Astrocyte of the hippocampus (primary cell): ENCODE results near the gene PTPN18.
A peak's percentile ranks its signal among the peaks of the same experiment; 100 is the strongest.

Experiments used
- DNase-seq: peaks from one replicate; pipeline ENCODE4 v3.0.0; 2011; ENCODE audit warnings: low read depth, low spot score

The PTPN18 gene

DNA sequence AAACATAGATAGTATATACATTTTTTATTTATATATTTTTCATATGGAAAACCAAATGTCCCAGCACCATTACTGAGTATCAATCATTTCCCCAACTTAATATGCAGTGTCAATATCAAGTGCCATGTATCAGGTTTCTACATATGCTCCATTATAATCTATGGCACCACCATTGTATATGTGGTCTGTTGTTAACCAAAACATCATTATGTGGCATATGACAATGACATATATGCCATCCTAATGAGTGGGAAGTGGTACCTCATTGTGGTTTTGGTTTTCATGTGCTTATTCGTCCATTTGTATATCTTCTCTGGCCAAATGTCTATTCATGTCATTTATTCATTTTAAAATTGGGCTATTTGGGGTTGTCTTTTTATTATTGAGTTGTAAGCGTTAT, 9.2 kb downstream of the PTPN18 start:
- no peak for DNase-seq

DNA sequence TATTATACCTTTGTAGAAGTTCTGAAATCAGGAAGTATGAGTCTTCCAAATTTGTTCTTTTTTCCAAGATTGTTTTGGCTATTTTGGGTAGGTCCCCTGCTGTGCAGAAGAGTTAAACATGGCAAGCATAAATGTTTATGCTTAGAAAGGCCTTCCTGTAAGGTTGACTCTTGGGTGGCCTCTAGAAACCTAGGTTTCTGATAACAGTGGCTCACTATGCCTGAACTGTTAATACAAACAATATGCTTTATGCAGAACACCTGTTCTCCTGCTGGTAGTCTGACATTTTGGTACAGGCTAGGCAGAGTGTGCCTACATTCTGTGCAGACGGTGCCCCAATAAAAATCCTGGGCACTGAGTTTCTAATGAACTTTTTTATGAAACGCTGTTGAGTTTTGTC, 10.1 kb downstream of the PTPN18 start:
- DNase-seq: no peak

DNA sequence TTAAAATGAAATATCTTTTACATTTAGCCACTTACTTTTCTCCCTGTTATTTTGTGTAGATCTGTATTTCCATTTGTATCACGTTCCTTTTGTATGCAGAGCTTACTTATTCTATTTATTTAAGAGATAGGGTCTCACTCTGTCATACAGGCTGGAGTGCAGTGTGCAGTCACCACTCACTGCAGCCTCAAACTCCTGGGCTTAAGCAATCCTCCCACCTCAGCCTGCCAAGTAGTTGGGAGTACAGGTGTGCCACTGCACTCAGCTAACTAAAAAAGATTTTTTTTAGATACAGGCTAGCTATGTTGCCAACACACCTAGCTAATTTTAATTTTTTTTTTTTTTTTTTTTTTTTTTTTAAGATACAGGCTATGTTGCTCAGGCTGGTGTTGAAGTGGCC, 10.9 kb downstream of the PTPN18 start:
- no peak for DNase-seq

DNA sequence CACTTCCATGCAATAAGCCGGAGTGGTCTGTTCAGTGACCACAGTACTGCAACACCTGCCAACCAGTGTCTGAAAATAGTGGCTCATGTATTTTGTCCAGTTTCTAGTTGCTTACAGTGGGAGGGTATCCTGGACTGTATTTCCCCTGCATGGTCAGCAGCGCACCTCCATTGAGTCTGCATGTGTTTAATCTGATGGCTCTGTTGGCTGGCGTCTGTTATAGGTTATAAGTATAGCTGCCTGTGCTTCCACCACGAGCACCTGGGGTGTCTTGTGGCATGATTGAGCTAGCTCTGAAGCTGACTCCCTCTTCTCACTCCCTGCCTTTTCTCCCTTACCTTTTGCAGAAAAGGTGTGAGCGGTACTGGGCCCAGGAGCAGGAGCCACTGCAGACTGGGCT, 12.9 kb downstream of the PTPN18 start:
- no peak for DNase-seq

DNA sequence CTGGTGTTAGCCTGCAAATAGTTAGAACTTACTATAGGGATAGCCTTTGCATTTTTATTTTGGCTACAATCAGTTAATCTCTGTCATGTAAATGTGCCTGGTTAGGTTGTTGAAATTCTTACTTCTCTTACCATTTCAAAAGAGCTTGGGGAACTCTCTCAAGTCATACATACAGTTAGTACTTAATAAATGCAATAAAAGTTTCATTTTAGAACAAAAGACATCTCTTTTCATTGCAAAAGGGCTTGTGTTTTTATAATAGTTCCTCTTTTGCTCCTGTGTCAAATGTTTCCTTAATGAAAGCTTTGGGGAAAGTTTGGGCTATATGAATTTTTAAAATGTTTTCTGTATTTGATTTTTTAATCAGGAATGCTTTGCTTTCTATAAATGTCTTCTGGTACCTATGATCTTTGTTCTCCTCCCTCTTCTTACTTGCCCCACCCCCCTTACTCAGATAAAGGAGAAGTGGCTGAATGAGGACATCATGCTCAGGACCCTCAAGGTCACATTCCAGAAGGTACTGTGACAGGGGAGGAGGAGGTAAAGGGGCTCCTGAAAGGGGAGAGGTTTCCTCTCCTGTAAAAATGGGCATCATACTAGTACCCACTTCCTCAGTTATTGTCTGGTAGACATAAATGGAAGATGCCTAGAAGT, 13.6 kb downstream of the PTPN18 start:
- DNase-seq: no peak

DNA sequence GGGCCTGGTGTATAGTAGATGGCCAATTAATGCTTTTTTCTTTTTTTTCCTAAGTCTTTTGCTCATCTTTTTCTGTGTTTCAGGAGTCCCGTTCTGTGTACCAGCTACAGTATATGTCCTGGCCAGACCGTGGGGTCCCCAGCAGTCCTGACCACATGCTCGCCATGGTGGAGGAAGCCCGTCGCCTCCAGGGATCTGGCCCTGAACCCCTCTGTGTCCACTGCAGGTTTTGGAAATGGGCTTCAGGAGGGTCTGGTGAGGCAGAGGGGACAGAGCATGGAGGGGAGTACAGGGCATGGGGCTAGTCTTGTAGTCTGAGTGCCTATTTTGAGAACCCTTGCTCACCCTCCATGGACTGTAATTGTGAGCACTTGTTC, 14.1 kb downstream of the PTPN18 start:
- DNase-seq: no peak

DNA sequence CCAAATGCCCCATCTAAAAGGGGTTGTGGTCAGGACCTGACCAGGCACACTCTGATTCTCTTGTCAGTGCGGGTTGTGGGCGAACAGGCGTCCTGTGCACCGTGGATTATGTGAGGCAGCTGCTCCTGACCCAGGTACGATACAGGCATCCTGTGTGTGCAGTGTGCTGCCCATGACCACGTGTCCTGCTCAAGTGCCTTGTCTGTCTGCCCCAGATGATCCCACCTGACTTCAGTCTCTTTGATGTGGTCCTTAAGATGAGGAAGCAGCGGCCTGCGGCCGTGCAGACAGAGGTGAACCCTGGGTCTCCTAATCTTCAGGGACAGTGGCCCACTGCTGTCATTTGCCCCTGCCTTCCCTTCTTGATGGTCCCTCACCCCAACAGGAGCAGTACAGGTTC, 14.6 kb downstream of the PTPN18 start:
- no peak for DNase-seq

DNA sequence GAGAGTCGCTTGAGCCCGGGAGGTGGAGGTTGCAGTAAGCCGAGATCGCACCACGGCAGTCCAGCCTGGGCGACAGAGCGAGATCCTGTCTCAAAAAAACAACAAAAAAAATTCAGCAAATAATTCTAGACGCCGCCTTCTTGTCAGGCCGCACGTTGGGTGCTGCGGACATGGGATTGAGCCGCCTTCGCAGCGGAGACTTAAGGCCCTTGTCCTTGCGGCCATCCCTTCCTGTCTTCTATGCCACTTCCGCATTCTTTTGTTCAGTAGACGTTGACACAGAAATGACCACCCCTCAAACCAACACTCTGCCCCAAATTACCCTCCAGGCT, 15.8 kb downstream of the PTPN18 start:
- DNase-seq: no peak

DNA sequence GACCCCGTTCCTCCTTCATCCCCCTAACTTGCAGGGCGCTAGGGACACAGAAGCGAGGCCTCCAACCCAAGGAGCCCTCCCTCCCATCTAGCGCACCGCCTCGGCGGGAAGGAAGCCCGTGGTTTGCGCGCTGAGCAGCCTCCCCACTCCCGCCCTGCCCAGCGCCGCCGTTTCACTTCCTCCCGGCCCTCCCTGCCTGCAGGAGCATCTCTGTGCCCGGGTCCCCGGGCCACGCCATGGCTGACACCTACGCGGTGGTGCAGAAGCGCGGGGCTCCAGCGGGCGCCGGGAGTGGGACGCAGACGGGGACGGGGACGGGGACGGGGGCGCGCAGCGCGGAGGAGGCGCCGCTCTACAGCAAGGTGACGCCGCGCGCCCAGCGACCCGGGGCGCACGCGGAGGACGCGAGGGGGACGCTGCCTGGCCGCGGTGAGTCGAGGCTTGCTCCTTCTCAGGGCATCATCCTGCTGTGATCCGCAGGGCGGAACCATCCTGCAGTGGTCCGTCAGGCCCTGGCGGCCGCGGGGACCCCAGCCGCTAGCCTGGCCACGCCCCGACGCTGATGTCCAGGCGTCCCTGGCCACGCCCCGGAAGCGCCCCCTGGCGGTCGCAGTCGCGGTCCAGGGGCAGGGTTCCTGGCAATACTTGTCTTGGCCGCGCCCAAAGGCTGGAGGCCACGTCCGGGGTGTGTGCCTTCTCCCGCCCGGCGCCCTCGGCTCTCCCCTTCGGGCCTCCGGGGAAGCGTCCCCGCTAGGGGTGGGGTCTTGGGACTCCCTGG, 16.4 kb downstream of the PTPN18 start:
- DNase-seq: peak; percentile 94

DNA sequence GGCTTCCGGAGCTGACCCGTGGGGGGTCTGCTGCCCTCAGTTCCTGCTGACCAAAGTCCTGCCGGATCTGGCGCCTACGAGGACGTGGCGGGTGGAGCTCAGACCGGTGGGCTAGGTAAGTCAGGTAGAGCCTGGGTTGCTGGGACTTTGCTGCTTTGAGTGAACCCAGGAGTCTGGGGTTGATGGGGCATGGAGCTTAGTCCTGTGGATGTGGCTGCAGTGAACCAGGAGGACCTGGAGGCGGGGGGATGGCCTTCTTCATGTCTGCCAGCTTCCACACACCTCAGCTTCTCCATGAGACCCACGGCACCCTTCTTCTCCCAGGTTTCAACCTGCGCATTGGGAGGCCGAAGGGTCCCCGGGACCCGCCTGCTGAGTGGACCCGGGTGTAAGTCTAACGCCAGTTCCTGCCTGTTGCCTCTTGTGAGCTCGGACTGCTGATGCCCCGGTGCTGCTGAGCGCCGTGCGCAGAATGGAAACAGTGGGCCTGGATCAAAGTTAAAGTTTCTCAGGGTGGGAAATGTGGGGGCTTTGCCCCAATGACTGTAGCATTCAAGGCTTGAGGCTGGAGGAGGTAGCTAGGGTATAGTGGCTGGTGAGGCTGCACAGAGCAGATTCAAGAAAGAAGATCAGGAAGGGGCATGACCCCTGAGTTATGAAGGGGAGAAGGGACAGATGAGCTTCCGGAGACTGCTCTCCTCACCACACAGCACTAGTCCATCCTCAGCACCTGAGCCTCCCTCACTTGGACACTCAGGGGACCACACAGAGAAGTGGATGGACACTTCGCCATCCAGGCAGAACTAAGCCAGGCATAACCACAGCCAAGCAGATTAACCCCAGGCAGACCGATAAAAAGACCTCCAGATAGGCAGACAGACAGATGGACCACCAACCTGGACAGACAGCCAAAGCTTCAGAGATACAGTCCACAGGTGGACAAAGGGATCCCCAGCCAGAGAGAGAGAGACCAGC, 17.3 kb downstream of the PTPN18 start:
- DNase-seq: no peak

DNA sequence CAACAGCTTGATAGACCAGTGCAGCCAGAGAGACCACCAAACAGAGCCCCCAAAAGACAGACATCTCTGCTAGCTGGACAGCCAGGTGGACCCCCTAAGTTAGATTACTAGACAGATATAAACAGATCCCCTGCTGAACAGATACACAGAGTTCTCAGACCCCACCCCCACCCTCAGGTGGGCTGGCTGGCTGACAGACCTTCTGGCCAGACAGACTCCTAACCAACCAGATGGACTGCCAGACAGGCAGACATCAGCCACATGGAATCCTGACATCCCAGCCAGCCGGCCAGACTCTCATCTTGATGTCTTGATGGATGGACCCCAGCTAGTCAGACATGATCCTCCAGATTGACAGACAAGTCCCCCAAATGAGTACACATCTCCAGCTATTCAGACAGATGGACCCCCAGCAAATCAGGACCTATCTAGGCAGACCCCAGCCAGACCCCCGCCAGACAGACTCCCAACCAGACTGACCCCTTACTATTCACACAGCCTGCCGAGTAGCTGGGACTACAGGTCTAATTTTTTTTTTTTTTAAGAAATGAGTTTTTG, 18.0 kb downstream of the PTPN18 start:
- no peak for DNase-seq

DNA sequence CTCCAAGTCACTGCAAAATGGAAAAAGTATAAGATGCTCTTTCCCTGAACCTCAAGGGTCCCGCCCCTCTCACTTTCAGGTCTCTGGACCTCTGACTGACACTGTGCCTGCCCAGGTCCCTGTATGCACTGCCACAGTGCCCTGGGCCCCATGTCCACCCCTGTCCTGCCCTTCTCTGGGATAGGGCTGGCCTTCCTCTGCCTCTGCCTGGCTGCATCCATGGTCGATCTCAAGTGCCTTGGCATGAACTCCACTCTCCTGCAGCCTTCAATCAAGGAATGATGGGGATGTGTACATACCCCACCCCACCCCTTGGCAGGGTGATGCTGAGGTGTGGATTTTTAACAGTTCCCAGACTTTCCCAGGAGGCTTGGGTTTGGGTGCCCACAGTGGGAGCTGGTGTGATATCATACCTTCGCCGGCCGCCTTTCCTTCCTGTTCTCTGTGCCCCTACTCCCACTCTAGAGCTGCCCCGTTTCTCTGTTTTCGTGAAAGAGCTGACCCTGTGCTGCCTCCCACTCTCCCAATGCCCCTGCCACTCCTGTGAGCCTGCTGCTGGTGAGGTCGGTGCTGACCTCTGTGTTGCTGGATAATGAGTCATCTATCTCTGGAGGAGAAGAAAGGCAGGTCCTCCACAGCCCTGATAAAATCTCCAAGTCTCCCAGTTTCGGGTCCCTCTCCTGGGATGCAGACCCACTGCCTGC, 18.9 kb downstream of the PTPN18 start:
- DNase-seq: no peak

DNA sequence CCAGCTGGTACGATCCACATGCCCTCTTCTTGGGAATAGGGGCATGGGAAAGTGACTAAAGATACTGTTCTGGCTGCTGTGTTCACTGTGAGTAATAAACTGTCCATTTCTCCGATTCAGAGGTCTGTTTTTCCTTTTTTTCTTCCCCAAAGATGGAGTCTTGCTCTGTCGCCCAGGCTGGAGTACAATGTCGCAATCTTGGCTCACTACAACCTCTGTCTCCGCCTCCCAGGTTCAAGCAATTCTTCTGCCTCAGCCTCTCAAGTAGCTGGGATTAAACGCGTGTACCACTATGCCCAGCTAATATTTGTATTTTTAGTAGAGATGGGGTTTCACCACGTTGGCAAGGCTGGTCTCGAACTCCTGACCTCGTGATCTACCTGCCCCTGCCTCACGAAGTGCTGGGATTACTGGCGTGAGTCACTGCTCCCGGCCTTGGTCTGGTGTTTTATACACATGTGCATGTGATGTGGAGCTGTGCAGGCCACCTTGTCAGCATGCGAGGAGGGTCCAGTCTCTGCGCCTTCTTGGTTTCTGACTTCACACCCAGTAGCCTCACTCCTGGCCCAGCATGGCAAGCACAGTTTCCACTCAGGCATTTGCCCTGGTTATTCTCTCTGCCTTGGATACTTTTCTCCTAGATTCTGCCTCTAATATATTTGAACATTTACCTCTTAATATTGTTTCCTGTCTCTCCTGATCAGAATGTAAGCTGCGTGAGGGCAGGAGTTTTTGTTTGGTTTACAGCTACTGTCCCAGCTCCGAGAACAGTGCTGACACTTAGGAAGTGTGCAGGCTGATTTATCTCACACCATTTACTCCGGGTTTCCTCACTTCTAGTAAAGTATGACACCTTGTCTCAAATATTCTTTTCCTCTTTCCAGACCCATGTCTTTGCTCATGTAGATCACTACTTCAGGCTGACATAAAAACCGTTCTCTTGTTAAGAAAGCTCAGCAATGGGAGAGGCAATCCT, 19.7 kb downstream of the PTPN18 start:
- no peak for DNase-seq

DNA sequence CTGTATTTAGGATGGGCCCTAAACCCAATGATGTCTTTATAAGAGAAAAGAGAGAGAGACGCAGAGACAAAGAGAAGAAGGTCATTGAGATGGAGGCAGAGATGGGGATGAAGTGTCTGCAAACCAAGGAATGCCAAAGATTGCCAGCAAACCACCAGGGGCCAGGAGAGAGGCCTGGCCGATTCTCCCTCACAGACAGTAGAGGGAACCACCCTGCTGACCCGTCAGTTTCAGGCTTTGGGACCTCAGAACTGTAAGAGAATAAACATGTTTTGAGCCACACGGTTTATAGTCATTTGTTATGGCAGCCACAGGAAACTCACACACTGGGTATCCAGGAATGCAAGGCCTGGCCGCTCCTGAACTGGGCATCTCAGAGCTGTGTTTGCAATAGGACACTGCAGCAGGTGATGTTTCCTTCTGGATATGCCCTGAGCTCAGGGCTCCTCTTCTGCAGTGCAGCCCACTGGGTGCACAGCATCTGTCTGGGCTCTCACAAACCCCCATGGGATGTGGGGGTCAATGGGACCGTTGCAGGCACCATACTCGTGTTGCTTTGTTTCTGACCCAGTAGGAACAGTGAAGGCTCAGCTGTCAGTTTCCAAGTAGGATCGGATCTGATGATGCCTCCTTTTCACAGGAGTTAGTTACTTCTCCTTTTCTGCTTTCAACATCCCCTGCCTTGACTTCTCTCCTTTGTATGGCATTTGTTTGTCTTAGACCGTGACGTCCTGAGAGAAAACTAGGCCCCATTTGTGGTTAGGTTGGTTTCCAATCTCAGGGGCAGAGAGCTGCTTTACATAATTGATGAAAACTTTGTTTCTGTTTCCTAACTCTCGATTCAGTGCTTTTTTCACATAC, 20.8 kb downstream of the PTPN18 start:
- DNase-seq: no peak

DNA sequence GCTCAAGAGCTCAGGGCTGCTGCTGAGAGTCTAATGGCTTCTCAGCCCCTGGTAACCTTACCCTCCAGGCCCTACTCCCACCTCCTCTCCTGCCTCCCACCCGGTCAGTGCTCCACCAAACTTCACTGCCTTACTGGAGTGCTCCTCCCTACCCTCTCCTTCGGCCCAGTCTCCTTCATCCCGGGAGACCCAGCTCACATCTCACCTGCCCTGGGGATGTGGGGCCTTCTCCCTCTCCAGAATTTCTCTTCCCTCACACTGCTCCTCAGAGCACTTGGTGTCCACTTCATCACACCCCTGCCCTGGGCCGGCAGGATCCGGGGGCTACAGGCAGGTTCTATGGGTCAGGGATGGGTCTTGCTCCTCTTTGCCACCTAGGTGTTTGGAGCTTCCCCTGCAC, 21.6 kb downstream of the PTPN18 start:
- no peak for DNase-seq

DNA sequence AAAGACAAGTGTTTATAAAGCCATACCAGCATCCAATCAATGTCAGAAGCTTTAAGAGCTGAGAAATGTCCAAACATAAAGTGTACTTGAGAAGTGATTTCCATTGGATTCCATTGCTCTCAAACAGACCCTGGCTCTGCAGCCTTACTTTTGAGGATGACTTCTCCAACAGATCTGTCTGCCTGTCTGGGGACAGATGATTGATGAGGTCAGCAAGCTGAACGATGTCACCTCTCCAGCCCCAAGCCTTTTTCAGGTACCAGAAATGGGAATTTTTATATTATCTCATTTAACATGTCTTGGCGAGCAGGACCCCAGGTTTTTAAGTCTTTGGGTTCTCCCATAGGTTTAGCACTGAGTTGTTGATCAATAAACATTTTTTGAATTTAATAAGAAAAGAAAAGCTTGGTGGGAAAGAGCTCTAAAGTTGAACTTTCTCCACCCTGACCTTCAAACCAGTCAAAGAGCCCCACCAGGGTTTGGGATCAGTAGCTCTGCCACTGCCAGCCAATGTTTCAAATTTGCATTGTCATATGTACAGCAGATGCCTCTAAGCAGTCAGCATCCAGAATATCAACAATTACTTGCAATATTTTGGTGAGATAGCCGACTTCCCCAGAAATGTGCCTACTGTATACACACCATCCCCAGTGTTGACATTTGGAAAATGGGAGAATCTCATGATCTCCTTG, 22.5 kb downstream of the PTPN18 start:
- no peak for DNase-seq

DNA sequence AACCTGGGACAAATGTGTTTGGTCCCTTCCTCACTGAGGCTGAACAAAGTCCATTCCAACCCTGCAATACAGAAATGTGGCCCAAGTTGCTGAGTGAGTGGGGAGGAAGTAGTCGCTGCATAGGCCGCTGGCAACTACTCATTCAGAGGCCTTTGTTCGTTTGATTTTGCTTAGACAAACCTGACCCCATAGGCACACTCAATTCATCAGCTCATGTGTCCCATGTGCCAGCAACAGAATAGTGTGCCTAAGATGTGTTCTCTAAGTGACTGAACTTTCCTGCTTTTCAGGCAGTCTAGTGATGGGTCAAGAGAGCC, 23.0 kb downstream of the PTPN18 start:
- DNase-seq: no peak

DNA sequence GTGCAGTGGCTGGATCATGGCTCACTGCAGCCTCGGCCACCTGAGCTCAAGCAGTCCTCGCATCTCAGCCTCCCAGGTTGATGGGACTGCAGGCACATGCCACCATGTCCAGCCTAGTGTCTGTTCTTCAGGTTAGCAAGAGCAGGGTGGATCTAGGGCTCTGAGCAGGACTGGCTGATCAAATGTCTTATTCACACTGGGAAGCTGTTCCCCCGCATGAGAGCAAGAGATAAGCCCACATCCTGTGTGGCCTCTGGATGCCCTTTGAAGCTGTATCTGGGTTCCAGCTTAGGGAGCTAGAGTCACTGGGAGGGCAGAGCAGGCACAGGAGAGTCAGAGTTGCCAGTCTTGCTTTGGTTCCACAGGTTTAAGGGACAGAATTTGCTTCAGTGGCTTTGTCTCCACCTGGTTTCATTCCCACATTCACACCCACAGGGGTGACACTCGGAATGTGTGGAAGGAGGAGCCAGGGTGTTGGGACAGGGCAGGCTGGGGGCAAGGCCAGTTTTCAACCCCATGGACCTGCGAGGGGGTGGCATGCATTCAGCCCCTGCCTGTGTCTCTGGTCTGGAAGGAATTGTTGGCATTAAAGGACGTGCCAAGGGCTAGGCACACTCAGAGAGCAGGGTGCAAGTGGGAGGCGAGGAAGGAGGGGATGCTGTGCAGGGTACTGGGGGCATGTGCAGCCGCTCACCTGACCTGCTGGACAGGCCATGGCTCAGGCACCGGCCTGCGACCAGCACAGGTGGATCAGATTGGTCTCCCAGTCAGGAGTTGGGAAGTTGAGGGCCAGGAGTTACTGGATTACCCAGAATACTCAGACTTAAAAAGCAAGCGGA, 24.5 kb downstream of the PTPN18 start:
- DNase-seq: no peak
